Muscle of leg (tissue), 11 donors: ENCODE results near the gene MAPK1. TPM values are rescaled to one million over a fixed set of nuclear protein-coding genes. Genes with fewer than 3 reads are reported as not detected.
"Not testable (repeated sequence)": the region's sequence is repeated elsewhere in the genome, so short reads cannot be mapped to it uniquely, and the experiment has no call there.

Experiments used
- DNase-seq: peaks from one replicate; pipeline ENCODE4 v3.0.0; 2013
- H3K27ac ChIP-seq: one replicate; pipeline ENCODE4 v1.5.1; 2013; ENCODE audit warnings: mild to moderate bottlenecking, low read length, control low read depth
- H3K27me3 ChIP-seq: one replicate; pipeline ENCODE4 v1.6.1; 2013; ENCODE audit warnings: low read length; ENCODE audit not compliant: control insufficient read depth, insufficient read depth
- H3K36me3 ChIP-seq: one replicate; pipeline ENCODE4 v1.6.1; 2013; ENCODE audit warnings: low read length; ENCODE audit not compliant: control insufficient read depth, insufficient read depth
- H3K4me1 ChIP-seq: one replicate; pipeline ENCODE4 v1.6.1; 2013; ENCODE audit warnings: low read length; ENCODE audit not compliant: control insufficient read depth, insufficient read depth
- H3K4me3 ChIP-seq: one replicate; pipeline ENCODE4 v1.5.1; 2013; ENCODE audit warnings: low read length, control low read depth
- H3K9me3 ChIP-seq: replicated peaks from 2 replicates; pipeline ENCODE4 v1.6.1; 2013; ENCODE audit warnings: low read depth, low read length; ENCODE audit not compliant: control insufficient read depth
- WGBS: methylation state at CpG from one replicate; pipeline ENCODE4 v1.1.5; 2013; ENCODE audit warnings: missing lambda C conversion rate; ENCODE audit not compliant: insufficient coverage; 5-methylcytosine and 5-hydroxymethylcytosine counted together
- polyA plus RNA-seq, 8 donors: library from polyadenylated mRNA; unstranded; fragments of 120-200 nt; gene quantifications; one replicate each; pipeline versions ENCODE4 v1.2.1 to v1.2.3, GENCODE V29; 2013; ENCODE audit warnings: inconsistent platforms in 1 of 8, low replicate concordance in 1 of 8; ENCODE audit not compliant: insufficient read length in 8 of 8, insufficient read depth in 1 of 8
- total RNA-seq: library from RNA; stranded (reverse); fragments of 120-200 nt; gene quantifications from one replicate; pipeline ENCODE4 v1.2.4, GENCODE V29; 2013

The MAPK1 gene
- total and polyA plus RNA-seq, 9 donors: 92.0 to 126 (median 110) TPM

- Histone ChIP-seq H3K27me3 (no peaks in the 10 kb centered on the region), H3K4me3 (no peak overlapping the region), H3K36me3 (peaks cover 35% of the 10 kb centered on the region), H3K9me3 (no peaks in the 10 kb centered on the region), H3K4me1 (no peaks in the 10 kb centered on the region), H3K27ac (no peak overlapping the region)
- no peak for DNase-seq
- WGBS: no CpG with 5 or more reads among the region's 11 CpGs
Observed at GRCh38 chr22:21791635-21792625, 75.5 kb downstream of the MAPK1 start.

GRCh38 chr22:21790849-21791610 lies 76.4 kb downstream of the MAPK1 start:
- H3K27me3 ChIP-seq, H3K27ac ChIP-seq, H3K4me1 ChIP-seq, DNase-seq, H3K4me3 ChIP-seq, H3K9me3 ChIP-seq: not testable (repeated sequence)
- WGBS: 88% methylated on average over 9 of the region's 11 CpGs
- H3K36me3 ChIP-seq: peaks cover 39% of the 10 kb centered on the region

- Histone ChIP-seq H3K27me3 (no peaks in the 10 kb centered on the region), H3K4me3 (no peak overlapping the region), H3K4me1 (no peaks in the 10 kb centered on the region), H3K27ac (no peak overlapping the region), H3K9me3 (no peaks in the 10 kb centered on the region), H3K36me3 (peaks cover 37% of the 10 kb centered on the region)
- DNase-seq: no peak
Observed at GRCh38 chr22:21790359-21790758, 77.1 kb downstream of the MAPK1 start.

GRCh38 chr22:21787565-21787964 lies 79.9 kb downstream of the MAPK1 start:
- not testable (repeated sequence) for DNase-seq, H3K4me1 ChIP-seq, H3K4me3 ChIP-seq, H3K27me3 ChIP-seq, H3K27ac ChIP-seq, H3K9me3 ChIP-seq
- peaks cover 51% of the 10 kb centered on the region for H3K36me3 ChIP-seq
- 91% methylated on average over 9 of the region's 10 CpGs for WGBS

- no peak for DNase-seq
- peaks cover 46% of the 10 kb centered on the region for H3K36me3 ChIP-seq
- no peak overlapping the region for H3K27ac ChIP-seq
- H3K9me3 ChIP-seq: no peaks in the 10 kb centered on the region
- WGBS: no CpG with 5 or more reads among the region's 2 CpGs
- H3K4me3 ChIP-seq: no peak overlapping the region
- H3K27me3 ChIP-seq: no peaks in the 10 kb centered on the region
- H3K4me1 ChIP-seq: peaks cover 3% of the 10 kb centered on the region
Observed at GRCh38 chr22:21780259-21780658, 87.2 kb downstream of the MAPK1 start.

- 100% methylated on average over 1 of the region's 2 CpGs for WGBS
- DNase-seq: no peak
- Histone ChIP-seq H3K27me3 (no peaks in the 10 kb centered on the region), H3K27ac (no peak overlapping the region), H3K4me3 (no peak overlapping the region), H3K4me1 (peaks cover 6% of the 10 kb centered on the region), H3K36me3 (peaks cover 38% of the 10 kb centered on the region), H3K9me3 (no peaks in the 10 kb centered on the region)
Observed at GRCh38 chr22:21779444-21779843, 88.0 kb downstream of the MAPK1 start.

- no peak overlapping the region for H3K27ac ChIP-seq
- no peak overlapping the region for H3K4me3 ChIP-seq
- peaks cover 6% of the 10 kb centered on the region for H3K4me1 ChIP-seq
- peaks cover 40% of the 10 kb centered on the region for H3K36me3 ChIP-seq
- 93% methylated on average over 2 of the region's 4 CpGs for WGBS
- H3K27me3 ChIP-seq: no peaks in the 10 kb centered on the region
- no peaks in the 10 kb centered on the region for H3K9me3 ChIP-seq
- no peak for DNase-seq
Observed at GRCh38 chr22:21778705-21779363, 88.6 kb downstream of the MAPK1 start.

- Histone ChIP-seq H3K27ac (no peak overlapping the region), H3K36me3 (peaks cover 59% of the 10 kb centered on the region), H3K9me3 (no peaks in the 10 kb centered on the region), H3K4me3 (no peak overlapping the region), H3K27me3 (no peaks in the 10 kb centered on the region), H3K4me1 (peaks cover 9% of the 10 kb centered on the region)
- WGBS: no CpG with 5 or more reads among the region's 4 CpGs
- DNase-seq: no peak
Observed at GRCh38 chr22:21771631-21771976, 95.8 kb downstream of the MAPK1 start.

GRCh38 chr22:21768435-21768834 lies 99.0 kb downstream of the MAPK1 start:
- DNase-seq: no peak
- Histone ChIP-seq H3K27me3 (no peaks in the 10 kb centered on the region), H3K4me3 (no peak overlapping the region), H3K36me3 (peaks cover 86% of the 10 kb centered on the region), H3K27ac (no peak overlapping the region), H3K4me1 (peaks cover 2% of the 10 kb centered on the region), H3K9me3 (no peaks in the 10 kb centered on the region)
- WGBS: 100% methylated on average over 1 of the region's 1 CpG
